ENCODE results near the gene DNAJC15.

DNA sequence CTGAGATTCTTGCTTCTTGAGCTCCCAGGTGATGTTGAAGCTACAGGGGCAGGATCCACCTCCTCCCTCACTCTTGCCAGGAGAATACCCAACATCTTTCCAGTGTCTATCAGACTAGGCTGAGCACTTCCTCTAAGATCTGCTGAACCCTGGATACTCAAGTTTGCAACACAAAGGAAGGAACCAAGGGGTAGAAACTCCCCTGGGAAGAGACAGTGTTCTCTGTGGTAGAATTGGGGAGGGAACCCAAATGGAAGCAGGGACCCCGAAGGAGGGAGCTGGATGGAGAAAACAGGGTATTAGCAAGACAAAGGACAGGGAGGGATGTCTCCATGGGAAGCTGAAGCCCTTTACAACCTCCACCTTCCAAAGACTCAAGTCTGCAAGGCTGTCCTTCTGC, 117.6 kb downstream of the DNAJC15 start:
- TF ChIP-seq, protein P1, sequence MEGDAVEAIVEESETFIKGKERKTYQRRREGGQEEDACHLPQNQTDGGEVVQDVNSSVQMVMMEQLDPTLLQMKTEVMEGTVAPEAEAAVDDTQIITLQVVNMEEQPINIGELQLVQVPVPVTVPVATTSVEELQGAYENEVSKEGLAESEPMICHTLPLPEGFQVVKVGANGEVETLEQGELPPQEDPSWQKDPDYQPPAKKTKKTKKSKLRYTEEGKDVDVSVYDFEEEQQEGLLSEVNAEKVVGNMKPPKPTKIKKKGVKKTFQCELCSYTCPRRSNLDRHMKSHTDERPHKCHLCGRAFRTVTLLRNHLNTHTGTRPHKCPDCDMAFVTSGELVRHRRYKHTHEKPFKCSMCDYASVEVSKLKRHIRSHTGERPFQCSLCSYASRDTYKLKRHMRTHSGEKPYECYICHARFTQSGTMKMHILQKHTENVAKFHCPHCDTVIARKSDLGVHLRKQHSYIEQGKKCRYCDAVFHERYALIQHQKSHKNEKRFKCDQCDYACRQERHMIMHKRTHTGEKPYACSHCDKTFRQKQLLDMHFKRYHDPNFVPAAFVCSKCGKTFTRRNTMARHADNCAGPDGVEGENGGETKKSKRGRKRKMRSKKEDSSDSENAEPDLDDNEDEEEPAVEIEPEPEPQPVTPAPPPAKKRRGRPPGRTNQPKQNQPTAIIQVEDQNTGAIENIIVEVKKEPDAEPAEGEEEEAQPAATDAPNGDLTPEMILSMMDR (IDR thresholded peaks at IDR 0.05), result no peak
- no peak for TF ChIP-seq POLR2AphosphoS5 (IDR thresholded peaks at IDR 0.05)
- TF ChIP-seq EP300 (IDR thresholded peaks at IDR 0.05), result no peak
- no peak for TF ChIP-seq POLR2A (IDR thresholded peaks at IDR 0.05)
